Right lobe of liver (tissue), 4 donors: ENCODE data around the gene EWSR1.

ENCODE experiments used
- CTCF ChIP-seq, 4 donors: fragments of 200-600 bp in 3 of 4; fragments of 450-650 bp in 1 of 4; IDR thresholded peaks; one replicate each; pipeline versions ENCODE4 v1.5.1 to v1.8.0; 2016 to 2022; ENCODE audit warnings: antibody characterized with exemption in 4 of 4, mild to moderate bottlenecking in 2 of 4
- POLR2A ChIP-seq: fragments of 450-650 bp; IDR thresholded peaks from one replicate; pipeline ENCODE4 v1.6.1; 2017; ENCODE audit warnings: antibody characterized with exemption, mild to moderate bottlenecking
- donor health status: DM: no; HTN: no; CAD: no.
- donor health status: DM: no; HTN: no; CAD: no.
- donor health status: DM: no; HTN: yes; CAD: no.

DNA sequence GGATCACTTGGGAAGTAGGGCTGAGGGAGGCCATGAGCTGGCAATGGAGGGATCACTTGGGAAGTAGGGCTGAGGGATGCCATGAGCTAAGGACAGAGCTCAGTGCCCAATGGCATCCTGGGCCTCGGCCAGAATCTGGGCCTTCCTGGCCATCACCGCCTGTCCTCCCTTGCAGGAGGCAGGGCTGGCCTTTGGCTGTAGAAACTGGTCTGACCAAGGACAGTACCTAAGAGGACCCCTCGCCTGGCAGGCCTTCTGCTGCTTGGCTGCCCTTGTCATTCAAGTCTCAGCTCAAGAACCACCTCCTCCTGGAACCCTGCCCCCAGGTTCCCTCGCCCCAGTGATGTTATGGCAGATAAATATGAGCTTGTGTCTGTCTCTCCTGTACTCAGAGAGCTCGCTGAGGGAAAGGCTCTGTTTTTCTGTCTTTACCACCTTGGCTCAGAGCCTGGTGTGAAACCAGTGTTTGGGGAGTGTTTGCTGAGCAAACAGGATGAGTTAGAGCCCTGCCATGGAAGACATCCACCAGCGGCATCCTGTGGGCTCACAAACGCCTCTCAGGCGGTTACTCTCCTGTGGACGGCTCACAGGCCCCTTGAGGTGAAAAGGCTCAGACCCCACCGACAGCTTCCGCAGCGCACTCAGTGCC, 66.8 kb downstream of the EWSR1 start:
- TF ChIP-seq CTCF (IDR thresholded peaks at IDR 0.05): no peak
- no peak for TF ChIP-seq POLR2A
